ENCODE results near the gene COL23A1. TPM values are rescaled to one million over a fixed set of nuclear protein-coding genes. Genes with fewer than 3 reads are reported as not detected.

COL23A1 gene
- total RNA-seq, 1 donor from 2014 or later: 16.5 TPM

GRCh38 chr5:178365501-178366440 lies 224.4 kb downstream of the COL23A1 start:
- intact Hi-C loops (cut with DNase I): no loop called here
- DNase-seq (ENCODE audit: low spot score): no peak

- no peak for DNase-seq (ENCODE audit: low spot score)
- intact Hi-C loops (cut with DNase I): no loop called here
Measured at GRCh38 chr5:178364326-178364675, 225.9 kb downstream of the COL23A1 start.

GRCh38 chr5:178363501-178364325 lies 226.5 kb downstream of the COL23A1 start:
- DNase-seq (ENCODE audit: low spot score): no peak
- intact Hi-C loops (cut with DNase I): no loop called here

- DNase-seq (ENCODE audit: low spot score): no peak
Measured at GRCh38 chr5:178361657-178362445, 228.3 kb downstream of the COL23A1 start.

GRCh38 chr5:178360926-178361235 lies 229.3 kb downstream of the COL23A1 start:
- intact Hi-C loops (cut with DNase I): no loop called here
- DNase-seq (ENCODE audit: low spot score): no peak

More at GRCh38 chr5:178361657-178362445, 228.3 kb downstream of the COL23A1 start:
- intact Hi-C loops (cut with DNase I): no loop called here

GRCh38 chr5:178360222-178360925 lies 229.8 kb downstream of the COL23A1 start:
- DNase-seq (ENCODE audit: low spot score): no peak
- intact Hi-C loops (cut with DNase I): no loop called here

- intact Hi-C loops (cut with DNase I): no loop called here
- no peak for DNase-seq (ENCODE audit: low spot score)
Measured at GRCh38 chr5:178359738-178360137, 230.5 kb downstream of the COL23A1 start.

GRCh38 chr5:178357678-178358077 lies 232.5 kb downstream of the COL23A1 start:
- DNase-seq (ENCODE audit: low spot score): no peak
- intact Hi-C loops (cut with DNase I): no loop called here

- intact Hi-C loops (cut with DNase I): no loop called here
Measured at GRCh38 chr5:178357121-178357521, 233.1 kb downstream of the COL23A1 start.

GRCh38 chr5:178356431-178356872 lies 233.7 kb downstream of the COL23A1 start:
- intact Hi-C loops (cut with DNase I): no loop called here
- no peak for DNase-seq (ENCODE audit: low spot score)

More at GRCh38 chr5:178357121-178357521, 233.1 kb downstream of the COL23A1 start:
- no peak for DNase-seq (ENCODE audit: low spot score)

- no peak for DNase-seq (ENCODE audit: low spot score)
- intact Hi-C loops (cut with DNase I): no loop called here
Measured at GRCh38 chr5:178355671-178356070, 234.5 kb downstream of the COL23A1 start.

- intact Hi-C loops (cut with DNase I): no loop called here
- no peak for DNase-seq (ENCODE audit: low spot score)
Measured at GRCh38 chr5:178353461-178353860, 236.7 kb downstream of the COL23A1 start.

- DNase-seq (ENCODE audit: low spot score): no peak
- intact Hi-C loops (cut with DNase I): no loop called here
Measured at GRCh38 chr5:178352035-178352349, 238.2 kb downstream of the COL23A1 start.

GRCh38 chr5:178351221-178352034 lies 238.8 kb downstream of the COL23A1 start:
- DNase-seq (ENCODE audit: low spot score): no peak
- intact Hi-C loops (cut with DNase I): no loop called here

- intact Hi-C loops (cut with DNase I): no loop called here
- no peak for DNase-seq (ENCODE audit: low spot score)
Measured at GRCh38 chr5:178350361-178351220, 239.6 kb downstream of the COL23A1 start.

- no peak for DNase-seq (ENCODE audit: low spot score)
- intact Hi-C loops (cut with DNase I): no loop called here
Measured at GRCh38 chr5:178349625-178350353, 240.4 kb downstream of the COL23A1 start.

GRCh38 chr5:178349075-178349511 lies 241.1 kb downstream of the COL23A1 start:
- intact Hi-C loops (cut with DNase I): no loop called here
- no peak for DNase-seq (ENCODE audit: low spot score)
